HG02981 (cell line): ENCODE results near the gene ARID5A.
"Not testable (repeated sequence)": the region's sequence is repeated elsewhere in the genome, so short reads cannot be mapped to it uniquely, and the experiment has no call there.

ENCODE experiments used
- ATAC-seq: cut with Tn5 transposase; IDR thresholded peaks from one replicate; pipeline ENCODE4 v1.9.1; 2021; ENCODE audit warnings: mild to moderate bottlenecking, moderate library complexity; ENCODE audit not compliant: unreplicated experiment

ARID5A gene

GRCh38 chr2:96536445-96537065 is at the start of gene ARID5A:
ARID5A (plus strand) TSS chr2:96536752; CDS start chr2:96536827, 75 bp downstream.
- peak; percentile 55 for ATAC-seq

GRCh38 chr2:96489261-96489660 is 47.3 kb upstream of the ARID5A start:
- ATAC-seq = no peak

GRCh38 chr2:96489663-96490062 is 46.9 kb upstream of the ARID5A start:
- ATAC-seq = no peak

GRCh38 chr2:96491860-96492497 is 44.6 kb upstream of the ARID5A start:
- ATAC-seq = no peak

- ATAC-seq = no peak
These were observed 43.5 kb upstream of the ARID5A start for GRCh38 chr2:96493072-96493471.

- no peak for ATAC-seq
These were observed 42.4 kb upstream of the ARID5A start for GRCh38 chr2:96494188-96494587.

GRCh38 chr2:96495982-96496629 is 40.4 kb upstream of the ARID5A start:
- ATAC-seq = no peak

GRCh38 chr2:96498021-96498431 is 38.5 kb upstream of the ARID5A start:
- no peak for ATAC-seq

- ATAC-seq = not testable (repeated sequence)
These were observed 37.9 kb upstream of the ARID5A start for GRCh38 chr2:96498611-96499010.

GRCh38 chr2:96499061-96499960 is 37.2 kb upstream of the ARID5A start:
- no peak for ATAC-seq

- no peak for ATAC-seq
These were observed 36.0 kb upstream of the ARID5A start for GRCh38 chr2:96500385-96501066.

- ATAC-seq = no peak
These were observed 35.1 kb upstream of the ARID5A start for GRCh38 chr2:96501471-96501874.

- no peak for ATAC-seq
These were observed 34.4 kb upstream of the ARID5A start for GRCh38 chr2:96501886-96502810.

GRCh38 chr2:96502891-96503636 is 33.5 kb upstream of the ARID5A start:
- no peak for ATAC-seq

- no peak for ATAC-seq
These were observed 32.8 kb upstream of the ARID5A start for GRCh38 chr2:96503637-96504243.

GRCh38 chr2:96505231-96505889 is 31.2 kb upstream of the ARID5A start, which contains the start of gene NEURL3:
NEURL3 (minus strand) TSS chr2:96505357; CDS start chr2:96505286, 71 bp downstream.
- no peak for ATAC-seq

- no peak for ATAC-seq
These were observed 30.3 kb upstream of the ARID5A start for GRCh38 chr2:96506016-96506906.
